Measurements from ENCODE around the gene TNFRSF25. TPM values are rescaled to one million over a fixed set of nuclear protein-coding genes. Genes with fewer than 3 reads are reported as not detected.

The TNFRSF25 gene
- polyA plus RNA-seq, 2 of the 4 experiments (the other 2 are of a cell fraction): 0.65 to 3.4 TPM

GRCh38 chr1:6466751-6467150, 778 bp upstream of the TNFRSF25 start:
- 87% methylated on average over 5 of the region's 5 CpGs for WGBS (ENCODE audit: missing lambda C conversion rate)
- CTCF ChIA-PET: interaction anchor here (0.6 to 3.2 kb wide), 6 partner anchors 9 to 142 kb away, joined by 3 to 11 read pairs (median 4); no protein-coding TSS in a partner anchor

DNA sequence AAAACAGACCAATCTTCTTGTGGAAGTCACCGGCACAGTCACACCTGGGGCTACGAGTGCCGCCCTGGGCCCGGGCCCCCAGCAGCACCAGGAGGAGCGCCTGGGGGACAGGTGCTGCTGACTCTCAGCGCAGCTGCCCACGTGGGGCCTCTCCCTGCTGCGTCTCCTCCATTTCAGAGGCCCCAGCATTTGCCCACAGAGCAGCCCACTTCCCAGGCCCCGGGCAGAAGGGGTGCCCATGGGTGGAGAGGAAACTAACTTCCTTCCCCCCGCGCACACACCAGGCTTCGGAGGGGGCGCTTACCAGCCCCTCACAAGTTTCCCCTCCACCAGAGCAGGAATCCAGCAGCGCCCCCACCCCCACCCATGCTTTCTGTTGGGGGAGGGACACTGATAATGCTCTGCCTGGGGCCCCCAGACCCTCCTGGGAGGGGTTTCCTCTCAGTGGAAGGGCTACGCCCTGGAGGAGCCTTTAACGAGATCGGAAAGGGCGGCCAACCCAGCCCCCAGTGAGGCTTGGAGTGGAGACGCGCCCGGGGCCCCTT, 440 bp downstream of the TNFRSF25 start:
- FAIRE-seq: no peak
- ChIA-PET POLR2A (no interaction called here), CTCF (interaction anchor here (0.8 to 1.3 kb wide), 2 partner anchors 8 to 11 kb away, joined by 3 to 6 read pairs; no protein-coding TSS in a partner anchor)
- no peaks in the 10 kb centered on the region; the same call in 2 of the 3 replicates for H3K4me1 ChIP-seq
- TF ChIP-seq USF2 (IDR thresholded peaks at IDR 0.05) (no peak), ZC3H11A (IDR thresholded peaks at IDR 0.05) (no peak), HMGXB4 (CRISPR knock-in tag; IDR thresholded peaks at IDR 0.05; ENCODE audit: borderline replicate concordance) (no peak), ZSCAN20 (CRISPR knock-in tag; IDR thresholded peaks at IDR 0.05) (no peak), BHLHE40 (IDR thresholded peaks at IDR 0.05; ENCODE audit: low read depth, low read length) (no peak), FOXS1 (CRISPR knock-in tag; IDR thresholded peaks at IDR 0.05) (no peak), TFCP2L1 (CRISPR knock-in tag; IDR thresholded peaks at IDR 0.05) (no peak), HDAC2 (IDR thresholded peaks at IDR 0.05) (no peak), RNF2 (IDR thresholded peaks at IDR 0.05; ENCODE audit: borderline replicate concordance, low read depth) (no peak)
- TF ChIP-seq, protein P1, sequence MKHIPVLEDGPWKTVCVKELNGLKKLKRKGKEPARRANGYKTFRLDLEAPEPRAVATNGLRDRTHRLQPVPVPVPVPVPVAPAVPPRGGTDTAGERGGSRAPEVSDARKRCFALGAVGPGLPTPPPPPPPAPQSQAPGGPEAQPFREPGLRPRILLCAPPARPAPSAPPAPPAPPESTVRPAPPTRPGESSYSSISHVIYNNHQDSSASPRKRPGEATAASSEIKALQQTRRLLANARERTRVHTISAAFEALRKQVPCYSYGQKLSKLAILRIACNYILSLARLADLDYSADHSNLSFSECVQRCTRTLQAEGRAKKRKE (CRISPR knock-in tag; IDR thresholded peaks at IDR 0.05; ENCODE audit: low read depth): no peak
- H3K9me3 ChIP-seq: no peaks in the 10 kb centered on the region
- H3K4me3 ChIP-seq: no peak overlapping the region
- WGBS (ENCODE audit: missing lambda C conversion rate): 92% methylated on average over 11 of the region's 21 CpGs
- no peak overlapping the region for H3K4me2 ChIP-seq
- no peak for DNase-seq (ENCODE audit: low read depth in 1 of 2, low spot score in 1 of 2)
- ATAC-seq: no peak
- no peak overlapping the region for H3K27ac ChIP-seq

More at GRCh38 chr1:6466751-6467150, 778 bp upstream of the TNFRSF25 start:
- ATAC-seq (no peak), FAIRE-seq (no peak), DNase-seq (ENCODE audit: low read depth in 1 of 2, low spot score in 1 of 2) (no peak)
- Histone ChIP-seq H3K4me3 (no peak overlapping the region), H3K4me2 (no peak overlapping the region), H3K27ac (no peak overlapping the region), H3K9me3 (no peaks in the 10 kb centered on the region), H3K4me1 (no peaks in the 10 kb centered on the region; the same call in 2 of the 3 replicates)
- POLR2A ChIA-PET: no interaction called here
- TF ChIP-seq MYC (IDR thresholded peaks at IDR 0.05; ENCODE audit: borderline replicate concordance, low read length): no peak
- TF ChIP-seq, protein P2, sequence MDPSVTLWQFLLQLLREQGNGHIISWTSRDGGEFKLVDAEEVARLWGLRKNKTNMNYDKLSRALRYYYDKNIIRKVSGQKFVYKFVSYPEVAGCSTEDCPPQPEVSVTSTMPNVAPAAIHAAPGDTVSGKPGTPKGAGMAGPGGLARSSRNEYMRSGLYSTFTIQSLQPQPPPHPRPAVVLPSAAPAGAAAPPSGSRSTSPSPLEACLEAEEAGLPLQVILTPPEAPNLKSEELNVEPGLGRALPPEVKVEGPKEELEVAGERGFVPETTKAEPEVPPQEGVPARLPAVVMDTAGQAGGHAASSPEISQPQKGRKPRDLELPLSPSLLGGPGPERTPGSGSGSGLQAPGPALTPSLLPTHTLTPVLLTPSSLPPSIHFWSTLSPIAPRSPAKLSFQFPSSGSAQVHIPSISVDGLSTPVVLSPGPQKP (IDR thresholded peaks at IDR 0.05; ENCODE audit: low read depth, low read length): no peak
- no peak for TF ChIP-seq FOSL2 (IDR thresholded peaks at IDR 0.05)
- TF ChIP-seq FOSL2 (CRISPR knock-in tag; IDR thresholded peaks at IDR 0.05): no peak
- TF ChIP-seq POLR2AphosphoS2 (conservative IDR thresholded peaks at IDR 0.05; ENCODE audit: low read length): no peak
- TF ChIP-seq HOXB5 (CRISPR knock-in tag; IDR thresholded peaks at IDR 0.05): no peak
- no peak for TF ChIP-seq EHMT2 (IDR thresholded peaks at IDR 0.05; ENCODE audit: low read depth)
- TF ChIP-seq RAD21 (conservative IDR thresholded peaks at IDR 0.05 in 1 of 2, IDR thresholded peaks at IDR 0.05 in 1 of 2): no peak
- TF ChIP-seq MAFK (IDR thresholded peaks at IDR 0.05; ENCODE audit: partially characterized antibody): no peak
- TF ChIP-seq CHD2 (IDR thresholded peaks at IDR 0.05; ENCODE audit: low read length, partially characterized antibody): no peak
- TF ChIP-seq GATA3 (IDR thresholded peaks at IDR 0.05; ENCODE audit: borderline replicate concordance): no peak
